K562 (cell line): ENCODE results near the gene CLIP1. TPM values are rescaled to one million over a fixed set of nuclear protein-coding genes. Genes with fewer than 3 reads are reported as not detected.

Source experiments
- EGR1 ChIP-seq: fragments of 450-650 bp; conservative IDR thresholded peaks from 2 replicates; pipeline ENCODE4 v1.6.1; 2017; ENCODE audit warnings: mild to moderate bottlenecking
- HNRNPLL ChIP-seq: fragments of 200-400 bp; formaldehyde crosslinking; IDR thresholded peaks from 2 replicates; pipeline ENCODE4 v1.6.1; 2017; ENCODE audit warnings: low read length, low read depth, mild to moderate bottlenecking; ENCODE audit not compliant: poor library complexity, severe bottlenecking
- MEF2A ChIP-seq: IDR thresholded peaks from 2 replicates; pipeline ENCODE4 v1.6.1; 2011; ENCODE audit warnings: low read depth, mild to moderate bottlenecking, low read length, moderate library complexity; ENCODE audit not compliant: control insufficient read depth
- MTA1 ChIP-seq: fragments of 450-650 bp; IDR thresholded peaks from 2 replicates; pipeline ENCODE4 v1.6.1; 2017; ENCODE audit warnings: borderline replicate concordance
- NR2C2 ChIP-seq, 2 experiments: fragments of 200-800 bp in 1 of 2; sonication (Bioruptor generic) in 1 of 2; sonication (generic) in 1 of 2; formaldehyde crosslinking in 1 of 2; IDR thresholded peaks; 2 replicates each; pipeline versions ENCODE4 v1.6.1 to v1.8.0; 2016 to 2022; ENCODE audit warnings: mild to moderate bottlenecking in 1 of 2, missing compliant biosample characterization in 1 of 2, missing genetic modification characterization in 1 of 2, missing genetic modification reagents in 1 of 2
- NRF1 ChIP-seq, 2 experiments: fragments of 450-650 bp; IDR thresholded peaks in 1 of 2; conservative IDR thresholded peaks in 1 of 2; 2 replicates each; pipeline ENCODE4 v1.6.1; 2014; ENCODE audit warnings: mild to moderate bottlenecking in 2 of 2
- PHF8 ChIP-seq: fragments of 200-600 bp; sonication (generic); IDR thresholded peaks from 2 replicates; pipeline ENCODE4 v1.6.1; 2012; ENCODE audit warnings: mixed run types, mild to moderate bottlenecking, inconsistent platforms, low read length, moderate library complexity, borderline replicate concordance
- POLR2AphosphoS5 ChIP-seq: IDR thresholded peaks from 2 replicates; pipeline ENCODE4 v1.6.1; 2011; ENCODE audit warnings: mild to moderate bottlenecking, low read depth, low read length, moderate library complexity; ENCODE audit not compliant: control insufficient read depth, insufficient read depth
- SAP30 ChIP-seq: fragments of 200-600 bp; sonication (generic); IDR thresholded peaks from 2 replicates; pipeline ENCODE4 v1.6.1; 2012; ENCODE audit warnings: borderline replicate concordance, low read depth, mild to moderate bottlenecking, moderate library complexity, low read length, control low read depth, inconsistent platforms; ENCODE audit not compliant: insufficient read depth, poor library complexity, severe bottlenecking
- TCF3 ChIP-seq: sonication (generic); formaldehyde crosslinking; IDR thresholded peaks from 2 replicates; pipeline ENCODE4 v1.4.0; 2020; ENCODE audit warnings: mild to moderate bottlenecking, missing genetic modification reagents
- TOE1 ChIP-seq, 2 experiments: fragments of 450-650 bp in 1 of 2; sonication (generic) in 1 of 2; formaldehyde crosslinking in 1 of 2; IDR thresholded peaks; 2 replicates each; pipeline versions ENCODE4 v1.7.1 to v1.8.0; 2016 to 2022; ENCODE audit warnings: borderline replicate concordance in 2 of 2, mild to moderate bottlenecking in 2 of 2, antibody characterized with exemption in 1 of 2, inconsistent platforms in 1 of 2, low read depth in 1 of 2, missing genetic modification reagents in 1 of 2, moderate library complexity in 1 of 2
- ZNF253 ChIP-seq: fragments of 250-450 bp; sonication (Bioruptor Pico); conservative IDR thresholded peaks from 2 replicates; pipeline ENCODE4 v1.6.1; 2021; ENCODE audit warnings: mild to moderate bottlenecking
- ZNF263 ChIP-seq: sonication (generic); formaldehyde crosslinking; IDR thresholded peaks from 2 replicates; pipeline ENCODE4 v1.8.0; 2022; ENCODE audit warnings: mild to moderate bottlenecking, missing genetic modification reagents, borderline replicate concordance
- ZNF699 ChIP-seq: fragments of 250-450 bp; sonication (Bioruptor Pico); IDR thresholded peaks from 2 replicates; pipeline ENCODE4 v1.8.0; 2021; ENCODE audit warnings: mild to moderate bottlenecking, moderate library complexity; ENCODE audit not compliant: insufficient replicate concordance
- ZNF778 ChIP-seq: fragments of 450-650 bp; formaldehyde crosslinking; IDR thresholded peaks from 2 replicates; pipeline ENCODE4 v1.4.0; 2020; ENCODE audit warnings: mild to moderate bottlenecking, moderate library complexity
- polyA plus RNA-seq, 8 experiments: library from polyadenylated mRNA; depleted of rRNA in 4 of 8; stranded (reverse) in 5 of 8; unstranded in 3 of 8; fragments of >200 nt; fragmentation: Nextera tagmentation in 2 of 8; fragmentation: Illumina TruSeq in 1 of 8; extraction: Ambion mirVana in 2 of 8; extraction: Trizol in 1 of 8; gene quantifications; 2 replicates each; pipeline versions ENCODE4 v1.2.1 to v1.2.3, GENCODE V29; 2011 to 2014; ENCODE audit warnings: inconsistent platforms in 1 of 8, missing spikeins in 1 of 8
- total RNA-seq, 7 experiments: library from RNA; depleted of rRNA in 6 of 7; stranded (reverse); fragments of >200 nt in 6 of 7; fragmentation: Illumina TruSeq in 2 of 7; extraction: Trizol in 2 of 7; gene quantifications; 2 replicates each; pipeline versions ENCODE4 v1.2.1 to v1.2.3, GENCODE V29; 2011 to 2021; ENCODE audit warnings: low replicate concordance in 1 of 7
- TF ChIP-seq, protein P1 (sequence below): IDR thresholded peaks from 2 replicates; pipeline ENCODE4 v1.6.1; 2011; ENCODE audit warnings: borderline replicate concordance, low read depth, mild to moderate bottlenecking, moderate library complexity, low read length; ENCODE audit not compliant: insufficient read depth, poor library complexity, severe bottlenecking
- TF ChIP-seq, protein P2 (sequence below): fragments of 250-450 bp; sonication (Bioruptor Pico); IDR thresholded peaks from 2 replicates; pipeline ENCODE4 v1.4.0; 2020; ENCODE audit warnings: mild to moderate bottlenecking, moderate library complexity
- TF ChIP-seq, protein P3 (sequence below): fragments of 450-650 bp; IDR thresholded peaks from 2 replicates; pipeline ENCODE4 v1.6.1; 2016; ENCODE audit warnings: borderline replicate concordance

CLIP1 gene
- total and polyA plus RNA-seq, 9 of the 15 experiments (the other 6 are each of a cell fraction or from before 2014, with no cell fraction given) = 5.8 to 33.9 (median 27.6) TPM

DNA sequence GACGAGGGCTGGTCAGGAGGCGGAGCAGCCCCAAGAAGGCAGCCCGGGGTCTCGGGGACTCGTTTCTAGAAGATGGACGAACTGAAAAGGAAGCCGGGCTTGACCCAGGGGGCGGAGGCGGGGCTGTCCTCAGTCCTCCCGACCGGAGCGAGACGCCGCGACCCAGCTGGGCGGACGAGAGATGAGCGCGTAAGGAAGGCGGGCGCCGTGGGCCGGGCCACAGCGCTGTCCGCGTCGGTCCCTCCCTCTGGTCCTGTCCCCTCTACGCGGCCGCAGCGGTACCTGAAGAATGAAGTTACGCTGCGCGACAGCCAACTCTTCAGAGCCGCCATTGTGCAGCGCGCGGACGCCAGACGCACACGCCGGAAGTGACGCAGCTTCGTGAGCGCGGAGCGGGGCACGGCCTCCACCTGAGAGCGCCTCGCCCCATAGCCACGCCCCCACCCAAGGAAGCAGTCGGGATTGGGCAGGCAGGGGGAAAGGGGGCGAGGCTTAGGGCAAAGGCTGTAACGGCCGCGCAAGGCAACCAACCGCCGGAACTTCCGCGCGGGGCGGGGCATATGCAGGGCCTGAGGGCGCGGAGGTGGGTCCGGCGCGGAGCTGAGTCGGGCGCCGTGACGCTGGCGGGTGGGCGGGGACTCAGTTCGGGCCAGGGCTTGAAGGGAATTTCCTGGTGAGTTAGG lies 196.6 kb downstream of the CLIP1 start, which contains the start of gene DIABLO (continued):
- TF ChIP-seq TOE1 (IDR thresholded peaks at IDR 0.05; ENCODE audit: borderline replicate concordance) (peak; percentile 37; the same call in 1 of the 2 replicates), TOE1 (CRISPR knock-in tag; IDR thresholded peaks at IDR 0.05; ENCODE audit: borderline replicate concordance, low read depth) (no peak), ZNF253 (no peak), HNRNPLL (peak; percentile 81), PHF8 (peak; percentile 99), EGR1 (peak; percentile 69), SAP30 (peak; percentile 89), NRF1 (conservative IDR thresholded peaks at IDR 0.05 in 1 of 2, IDR thresholded peaks at IDR 0.05 in 1 of 2) (peak; percentile 91 to 93), POLR2AphosphoS5 (peak; percentile 90), ZNF699 (CRISPR knock-in tag) (no peak), TCF3 (CRISPR knock-in tag) (peak; percentile 12; the same call in 1 of the 2 replicates), NR2C2 (CRISPR knock-in tag; IDR thresholded peaks at IDR 0.05) (peak; percentile 72; the same call in 1 of the 2 replicates), NR2C2 (tag; IDR thresholded peaks at IDR 0.05) (peak; percentile 94), MTA1 (peak; percentile 95), ZNF778 (CRISPR knock-in tag) (no peak), ZNF263 (CRISPR knock-in tag) (peak; percentile 90), MEF2A (no peak)
- TF ChIP-seq, protein P1, sequence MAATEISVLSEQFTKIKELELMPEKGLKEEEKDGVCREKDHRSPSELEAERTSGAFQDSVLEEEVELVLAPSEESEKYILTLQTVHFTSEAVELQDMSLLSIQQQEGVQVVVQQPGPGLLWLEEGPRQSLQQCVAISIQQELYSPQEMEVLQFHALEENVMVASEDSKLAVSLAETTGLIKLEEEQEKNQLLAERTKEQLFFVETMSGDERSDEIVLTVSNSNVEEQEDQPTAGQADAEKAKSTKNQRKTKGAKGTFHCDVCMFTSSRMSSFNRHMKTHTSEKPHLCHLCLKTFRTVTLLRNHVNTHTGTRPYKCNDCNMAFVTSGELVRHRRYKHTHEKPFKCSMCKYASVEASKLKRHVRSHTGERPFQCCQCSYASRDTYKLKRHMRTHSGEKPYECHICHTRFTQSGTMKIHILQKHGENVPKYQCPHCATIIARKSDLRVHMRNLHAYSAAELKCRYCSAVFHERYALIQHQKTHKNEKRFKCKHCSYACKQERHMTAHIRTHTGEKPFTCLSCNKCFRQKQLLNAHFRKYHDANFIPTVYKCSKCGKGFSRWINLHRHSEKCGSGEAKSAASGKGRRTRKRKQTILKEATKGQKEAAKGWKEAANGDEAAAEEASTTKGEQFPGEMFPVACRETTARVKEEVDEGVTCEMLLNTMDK = no peak
- TF ChIP-seq, protein P2, sequence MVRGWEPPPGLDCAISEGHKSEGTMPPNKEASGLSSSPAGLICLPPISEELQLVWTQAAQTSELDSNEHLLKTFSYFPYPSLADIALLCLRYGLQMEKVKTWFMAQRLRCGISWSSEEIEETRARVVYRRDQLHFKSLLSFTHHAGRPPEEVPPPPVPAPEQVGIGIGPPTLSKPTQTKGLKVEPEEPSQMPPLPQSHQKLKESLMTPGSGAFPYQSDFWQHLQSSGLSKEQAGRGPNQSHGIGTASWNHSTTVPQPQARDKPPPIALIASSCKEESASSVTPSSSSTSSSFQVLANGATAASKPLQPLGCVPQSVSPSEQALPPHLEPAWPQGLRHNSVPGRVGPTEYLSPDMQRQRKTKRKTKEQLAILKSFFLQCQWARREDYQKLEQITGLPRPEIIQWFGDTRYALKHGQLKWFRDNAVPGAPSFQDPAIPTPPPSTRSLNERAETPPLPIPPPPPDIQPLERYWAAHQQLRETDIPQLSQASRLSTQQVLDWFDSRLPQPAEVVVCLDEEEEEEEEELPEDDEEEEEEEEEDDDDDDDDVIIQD (CRISPR knock-in tag) = no peak
- TF ChIP-seq, protein P3, sequence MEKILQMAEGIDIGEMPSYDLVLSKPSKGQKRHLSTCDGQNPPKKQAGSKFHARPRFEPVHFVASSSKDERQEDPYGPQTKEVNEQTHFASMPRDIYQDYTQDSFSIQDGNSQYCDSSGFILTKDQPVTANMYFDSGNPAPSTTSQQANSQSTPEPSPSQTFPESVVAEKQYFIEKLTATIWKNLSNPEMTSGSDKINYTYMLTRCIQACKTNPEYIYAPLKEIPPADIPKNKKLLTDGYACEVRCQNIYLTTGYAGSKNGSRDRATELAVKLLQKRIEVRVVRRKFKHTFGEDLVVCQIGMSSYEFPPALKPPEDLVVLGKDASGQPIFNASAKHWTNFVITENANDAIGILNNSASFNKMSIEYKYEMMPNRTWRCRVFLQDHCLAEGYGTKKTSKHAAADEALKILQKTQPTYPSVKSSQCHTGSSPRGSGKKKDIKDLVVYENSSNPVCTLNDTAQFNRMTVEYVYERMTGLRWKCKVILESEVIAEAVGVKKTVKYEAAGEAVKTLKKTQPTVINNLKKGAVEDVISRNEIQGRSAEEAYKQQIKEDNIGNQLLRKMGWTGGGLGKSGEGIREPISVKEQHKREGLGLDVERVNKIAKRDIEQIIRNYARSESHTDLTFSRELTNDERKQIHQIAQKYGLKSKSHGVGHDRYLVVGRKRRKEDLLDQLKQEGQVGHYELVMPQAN = peak; percentile 88; the same call in 1 of the 2 replicates
